Smooth muscle cell (in vitro differentiated cells): Measurements from ENCODE around the gene CYGB. TPM values are rescaled to one million over a fixed set of nuclear protein-coding genes. Genes with fewer than 3 reads are reported as not detected.
A peak's percentile ranks its signal among the peaks of the same experiment; 100 is the strongest.

Experiments
- DNase-seq: peaks from one replicate; lab custom pipeline; 2025; ENCODE audit not compliant: unreplicated experiment; lab: John Stamatoyannopoulos, UW
- H2AFZ ChIP-seq: fragments of 200-600 bp; sonication (generic); 2 replicates; pipeline ENCODE4 v1.6.0; 2016; ENCODE audit warnings: antibody characterized with exemption, low read depth, mild to moderate bottlenecking
- H3F3A ChIP-seq: fragments of 200-600 bp; sonication (generic); 2 replicates; pipeline ENCODE4 v1.6.0; 2017; ENCODE audit warnings: antibody characterized with exemption, low read depth
- H3K27ac ChIP-seq: fragments of 200-600 bp; sonication (generic); 2 replicates; pipeline ENCODE4 v1.5.1; 2016; ENCODE audit warnings: low read depth, mild to moderate bottlenecking
- H3K27me3 ChIP-seq: fragments of 200-600 bp; sonication (generic); 2 replicates; pipeline ENCODE4 v1.6.1; 2016; ENCODE audit warnings: low read depth, mild to moderate bottlenecking
- H3K36me3 ChIP-seq: fragments of 200-600 bp; sonication (generic); 2 replicates; pipeline ENCODE4 v1.5.1; 2016; ENCODE audit warnings: low read depth
- H3K4me1 ChIP-seq: fragments of 200-600 bp; sonication (generic); 2 replicates; pipeline ENCODE4 v1.5.1; 2016; ENCODE audit warnings: low read depth
- H3K4me2 ChIP-seq: fragments of 200-600 bp; sonication (generic); 2 replicates; pipeline ENCODE4 v1.6.0; 2016; ENCODE audit warnings: mild to moderate bottlenecking
- H3K4me3 ChIP-seq: fragments of 200-600 bp; sonication (generic); 2 replicates; pipeline ENCODE4 v1.5.1; 2016; ENCODE audit warnings: mild to moderate bottlenecking
- H3K79me2 ChIP-seq: fragments of 200-600 bp; sonication (generic); 2 replicates; pipeline ENCODE4 v1.6.0; 2016; ENCODE audit warnings: low read depth, mild to moderate bottlenecking
- H3K9ac ChIP-seq: fragments of 200-600 bp; sonication (generic); 2 replicates; pipeline ENCODE4 v1.6.0; 2016; ENCODE audit warnings: low read depth
- H3K9me3 ChIP-seq: fragments of 200-600 bp; sonication (generic); replicated peaks from 2 replicates; pipeline ENCODE4 v1.5.1; 2016; ENCODE audit warnings: low read depth
- H4K20me1 ChIP-seq: fragments of 200-600 bp; sonication (generic); 2 replicates; pipeline ENCODE4 v1.6.0; 2016; ENCODE audit warnings: low read depth
- WGBS: methylation state at CpG from one replicate; pipeline ENCODE4 v1.1.7; 2016; ENCODE audit warnings: low lambda C conversion rate; 5-methylcytosine and 5-hydroxymethylcytosine counted together
- polyA plus RNA-seq: library from polyadenylated mRNA; unstranded; fragments of >200 nt; fragmentation: Nextera tagmentation; extraction: Ambion mirVana; gene quantifications from 2 replicates; pipeline ENCODE4 v1.2.1, GENCODE V29; 2016
- total RNA-seq: library from RNA; depleted of rRNA; stranded (reverse); fragments of >200 nt; gene quantifications from 2 replicates; pipeline ENCODE4 v1.2.3, GENCODE V29; 2014
- TF ChIP-seq, protein P1 (sequence below): fragments of 200-600 bp; sonication (generic); IDR thresholded peaks from 2 replicates; pipeline ENCODE4 v1.5.1; 2017; ENCODE audit warnings: borderline replicate concordance, mild to moderate bottlenecking, antibody characterized with exemption; ENCODE audit not compliant: insufficient read depth, poor library complexity, severe bottlenecking

The CYGB gene
- total and polyA plus RNA-seq, 2 experiments from 2014 or later, result 13.9 to 22.2 TPM

- H3K4me1 ChIP-seq, result peaks cover 16% of the 10 kb centered on the region
- 76% methylated on average over 11 of the region's 11 CpGs for WGBS
- H3K9ac ChIP-seq, result no peak overlapping the region
- peaks cover 2% of the 10 kb centered on the region for H3K27me3 ChIP-seq
- no peak for DNase-seq
- H2AFZ ChIP-seq, result peak overlapping the region; percentile 26
- no peaks in the 10 kb centered on the region for H3F3A ChIP-seq
- TF ChIP-seq, protein P1, sequence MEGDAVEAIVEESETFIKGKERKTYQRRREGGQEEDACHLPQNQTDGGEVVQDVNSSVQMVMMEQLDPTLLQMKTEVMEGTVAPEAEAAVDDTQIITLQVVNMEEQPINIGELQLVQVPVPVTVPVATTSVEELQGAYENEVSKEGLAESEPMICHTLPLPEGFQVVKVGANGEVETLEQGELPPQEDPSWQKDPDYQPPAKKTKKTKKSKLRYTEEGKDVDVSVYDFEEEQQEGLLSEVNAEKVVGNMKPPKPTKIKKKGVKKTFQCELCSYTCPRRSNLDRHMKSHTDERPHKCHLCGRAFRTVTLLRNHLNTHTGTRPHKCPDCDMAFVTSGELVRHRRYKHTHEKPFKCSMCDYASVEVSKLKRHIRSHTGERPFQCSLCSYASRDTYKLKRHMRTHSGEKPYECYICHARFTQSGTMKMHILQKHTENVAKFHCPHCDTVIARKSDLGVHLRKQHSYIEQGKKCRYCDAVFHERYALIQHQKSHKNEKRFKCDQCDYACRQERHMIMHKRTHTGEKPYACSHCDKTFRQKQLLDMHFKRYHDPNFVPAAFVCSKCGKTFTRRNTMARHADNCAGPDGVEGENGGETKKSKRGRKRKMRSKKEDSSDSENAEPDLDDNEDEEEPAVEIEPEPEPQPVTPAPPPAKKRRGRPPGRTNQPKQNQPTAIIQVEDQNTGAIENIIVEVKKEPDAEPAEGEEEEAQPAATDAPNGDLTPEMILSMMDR, result no peak
- H3K9me3 ChIP-seq, result no peaks in the 10 kb centered on the region
- no peaks in the 10 kb centered on the region for H3K79me2 ChIP-seq
- no peak overlapping the region for H3K27ac ChIP-seq
- H3K36me3 ChIP-seq, result no peaks in the 10 kb centered on the region
- H3K4me2 ChIP-seq, result peak overlapping the region; percentile 94
- H4K20me1 ChIP-seq, result peaks cover 4% of the 10 kb centered on the region
- H3K4me3 ChIP-seq, result peak overlapping the region; percentile 67
Observed at GRCh38 chr17:76501827-76502307, 35.6 kb downstream of the CYGB start.

GRCh38 chr17:76501018-76501826 is 36.3 kb downstream of the CYGB start, which contains the start of gene RHBDF2:
Gene RHBDF2, minus strand, starts transcription at chr17:76501423. Its CDS starts 19,899 bp downstream, at chr17:76481524.
- WGBS, result 5% methylated on average over 53 of the region's 72 CpGs

GRCh38 chr17:76500747-76501017 is 36.8 kb downstream of the CYGB start:
- Histone ChIP-seq H3K4me3 (peak overlapping the region; percentile 67), H3F3A (no peaks in the 10 kb centered on the region), H3K27me3 (no peaks in the 10 kb centered on the region), H2AFZ (peak overlapping the region; percentile 26), H3K36me3 (no peaks in the 10 kb centered on the region), H3K4me2 (peak overlapping the region; percentile 94), H3K9me3 (no peaks in the 10 kb centered on the region), H3K9ac (peak overlapping the region; percentile 33), H3K27ac (no peak overlapping the region), H3K4me1 (peaks cover 16% of the 10 kb centered on the region), H4K20me1 (peaks cover 10% of the 10 kb centered on the region), H3K79me2 (no peaks in the 10 kb centered on the region)
- 6% methylated on average over 10 of the region's 10 CpGs for WGBS
- TF ChIP-seq, protein P1, result no peak
- DNase-seq, result no peak

More at GRCh38 chr17:76501018-76501826, 36.3 kb downstream of the CYGB start, which contains the start of gene RHBDF2:
- peaks cover 8% of the 10 kb centered on the region for H4K20me1 ChIP-seq
- TF ChIP-seq, protein P1, result no peak
- H3K36me3 ChIP-seq, result no peaks in the 10 kb centered on the region
- peak within 1 kb of the TSS; percentile 33 for H3K9ac ChIP-seq
- peak within 1 kb of the TSS; percentile 94 for H3K4me2 ChIP-seq
- H3K27me3 ChIP-seq, result no peaks in the 10 kb centered on the region
- peak within 1 kb of the TSS; percentile 26 for H2AFZ ChIP-seq
- H3K4me1 ChIP-seq, result peaks cover 16% of the 10 kb centered on the region
- H3K79me2 ChIP-seq, result no peaks in the 10 kb centered on the region
- peak within 1 kb of the TSS; percentile 67 for H3K4me3 ChIP-seq
- DNase-seq, result peak; percentile 77
- H3K9me3 ChIP-seq, result no peaks in the 10 kb centered on the region
- no peaks in the 10 kb centered on the region for H3F3A ChIP-seq
- H3K27ac ChIP-seq, result no peak within 1 kb of the TSS
